Cardiac muscle cell (in vitro differentiated cells and primary cell): ENCODE results near the gene NME9. TPM values are rescaled to one million over a fixed set of nuclear protein-coding genes. Genes with fewer than 3 reads are reported as not detected.

Experiments used
- DNase-seq, 2 donors: peaks; one replicate each; pipeline versions ENCODE4 v3.0.0 to v3.0.0-alpha.2; 2010 to 2017; ENCODE audit warnings: low read depth in 1 of 2, low spot score in 1 of 2
- H3K27ac ChIP-seq: fragments of 200-600 bp; sonication (generic); 2 replicates; pipeline ENCODE4 v1.5.1; 2016
- H3K27me3 ChIP-seq: fragments of 200-600 bp; sonication (generic); 2 replicates; pipeline ENCODE4 v1.6.0; 2016; ENCODE audit warnings: control low read depth
- H3K36me3 ChIP-seq: fragments of 200-600 bp; sonication (generic); 2 replicates; pipeline ENCODE4 v1.5.1; 2016; ENCODE audit warnings: control low read depth
- H3K4me1 ChIP-seq: fragments of 200-600 bp; sonication (generic); 2 replicates; pipeline ENCODE4 v1.8.1; 2017; ENCODE audit warnings: low read depth, mild to moderate bottlenecking, mixed run types
- H3K4me3 ChIP-seq: fragments of 200-600 bp; sonication (generic); 2 replicates; pipeline ENCODE4 v1.5.1; 2016; ENCODE audit warnings: mild to moderate bottlenecking
- H3K9me3 ChIP-seq: fragments of 200-600 bp; sonication (generic); 2 replicates; pipeline ENCODE4 v1.5.1; 2017; ENCODE audit warnings: low read depth, mild to moderate bottlenecking, control low read depth
- polyA plus RNA-seq: library from polyadenylated mRNA; unstranded; fragments of >200 nt; fragmentation: Nextera tagmentation; extraction: Ambion mirVana; gene quantifications from 2 replicates; pipeline ENCODE4 v1.2.1, GENCODE V29; 2016
- total RNA-seq: library from RNA; depleted of rRNA; stranded (reverse); fragments of >200 nt; gene quantifications from 2 replicates; pipeline ENCODE4 v1.2.3, GENCODE V29; 2016
- TF ChIP-seq, protein P1 (sequence below): IDR thresholded peaks from 2 replicates; pipeline ENCODE4 v1.5.1; 2012; ENCODE audit warnings: low read depth, mild to moderate bottlenecking, low read length

NME9 gene
- total and polyA plus RNA-seq, 2 experiments from 2014 or later = 2.9 to 5.1 TPM

- no peak for DNase-seq
- TF ChIP-seq, protein P1, sequence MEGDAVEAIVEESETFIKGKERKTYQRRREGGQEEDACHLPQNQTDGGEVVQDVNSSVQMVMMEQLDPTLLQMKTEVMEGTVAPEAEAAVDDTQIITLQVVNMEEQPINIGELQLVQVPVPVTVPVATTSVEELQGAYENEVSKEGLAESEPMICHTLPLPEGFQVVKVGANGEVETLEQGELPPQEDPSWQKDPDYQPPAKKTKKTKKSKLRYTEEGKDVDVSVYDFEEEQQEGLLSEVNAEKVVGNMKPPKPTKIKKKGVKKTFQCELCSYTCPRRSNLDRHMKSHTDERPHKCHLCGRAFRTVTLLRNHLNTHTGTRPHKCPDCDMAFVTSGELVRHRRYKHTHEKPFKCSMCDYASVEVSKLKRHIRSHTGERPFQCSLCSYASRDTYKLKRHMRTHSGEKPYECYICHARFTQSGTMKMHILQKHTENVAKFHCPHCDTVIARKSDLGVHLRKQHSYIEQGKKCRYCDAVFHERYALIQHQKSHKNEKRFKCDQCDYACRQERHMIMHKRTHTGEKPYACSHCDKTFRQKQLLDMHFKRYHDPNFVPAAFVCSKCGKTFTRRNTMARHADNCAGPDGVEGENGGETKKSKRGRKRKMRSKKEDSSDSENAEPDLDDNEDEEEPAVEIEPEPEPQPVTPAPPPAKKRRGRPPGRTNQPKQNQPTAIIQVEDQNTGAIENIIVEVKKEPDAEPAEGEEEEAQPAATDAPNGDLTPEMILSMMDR = peak; percentile 7
- H3K36me3 ChIP-seq = peaks cover 40% of the 10 kb centered on the region
Measured at GRCh38 chr3:138284957-138285477, 44.6 kb downstream of the NME9 start.

DNA sequence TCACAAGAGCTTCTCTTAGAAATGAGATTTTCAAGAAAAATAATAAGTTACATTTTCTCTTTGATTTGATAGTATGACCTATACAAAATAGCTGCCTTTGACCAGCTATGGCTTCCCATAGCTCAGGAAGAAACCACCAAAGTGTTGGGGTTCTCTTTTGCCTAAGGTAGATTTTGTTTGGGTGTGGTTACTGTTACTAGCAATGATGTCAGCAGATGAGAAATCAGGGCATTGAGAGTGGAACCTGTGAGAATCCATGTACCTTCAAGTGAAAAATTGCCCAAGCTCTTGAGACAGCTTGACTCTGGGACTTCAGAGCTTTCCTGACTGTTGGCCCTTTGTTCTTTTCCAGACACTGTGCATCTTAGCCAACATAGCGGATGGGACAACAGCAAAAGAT, 45.6 kb downstream of the NME9 start:
- no peaks in the 10 kb centered on the region for H3K27me3 ChIP-seq
- H3K9me3 ChIP-seq = no peaks in the 10 kb centered on the region
- H3K4me1 ChIP-seq = no peaks in the 10 kb centered on the region
- H3K27ac ChIP-seq = no peak overlapping the region
- no peak overlapping the region for H3K4me3 ChIP-seq
- H3K36me3 ChIP-seq = peaks cover 31% of the 10 kb centered on the region
- TF ChIP-seq, protein P1 = no peak
- no peak for DNase-seq

More at GRCh38 chr3:138284957-138285477, 44.6 kb downstream of the NME9 start:
- no peaks in the 10 kb centered on the region for H3K9me3 ChIP-seq
- no peaks in the 10 kb centered on the region for H3K27me3 ChIP-seq
- H3K4me1 ChIP-seq = no peaks in the 10 kb centered on the region
- no peak overlapping the region for H3K4me3 ChIP-seq
- no peak overlapping the region for H3K27ac ChIP-seq

DNA sequence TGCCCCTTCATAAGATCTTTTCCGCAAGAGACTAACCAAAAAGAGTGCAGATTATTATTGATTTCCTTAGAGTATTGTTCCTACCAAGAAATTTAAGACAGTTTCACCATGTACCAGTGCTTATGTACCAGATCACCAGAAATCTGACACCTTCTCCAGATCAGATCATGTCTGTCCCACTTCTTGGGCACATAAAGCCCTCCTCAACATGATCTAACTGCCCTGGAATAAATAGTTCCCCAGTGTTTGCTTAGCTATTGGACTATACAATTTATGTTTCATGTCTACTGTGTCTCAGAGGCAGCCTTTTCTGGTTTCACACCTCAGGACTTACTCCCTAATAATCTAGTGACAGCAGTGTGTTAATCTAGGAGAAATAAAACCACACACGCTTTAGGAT, 46.8 kb downstream of the NME9 start:
- TF ChIP-seq, protein P1 = no peak
- peaks cover 26% of the 10 kb centered on the region for H3K36me3 ChIP-seq
- no peak overlapping the region for H3K27ac ChIP-seq
- no peaks in the 10 kb centered on the region for H3K4me1 ChIP-seq
- no peaks in the 10 kb centered on the region for H3K27me3 ChIP-seq
- DNase-seq = no peak
- H3K4me3 ChIP-seq = no peak overlapping the region
- no peaks in the 10 kb centered on the region for H3K9me3 ChIP-seq

DNA sequence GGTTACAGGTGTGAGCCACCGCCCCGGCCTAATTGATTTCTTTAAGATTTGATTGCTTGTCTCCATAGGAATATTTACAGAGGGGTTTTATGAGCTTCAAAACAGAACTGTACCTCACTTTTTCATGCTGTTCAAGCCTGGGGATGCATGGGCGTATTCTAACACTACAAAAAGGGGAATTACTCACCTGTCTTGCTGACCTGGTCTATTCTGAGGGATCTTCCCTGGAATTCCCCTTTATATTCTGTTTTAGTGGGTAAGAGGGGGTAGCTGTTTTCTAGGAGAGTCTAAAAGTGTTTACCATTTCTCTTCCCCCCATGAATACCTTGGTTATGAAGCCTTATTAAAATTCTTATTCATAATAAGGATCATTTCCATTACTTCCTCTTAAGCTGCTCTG, 48.1 kb downstream of the NME9 start:
- DNase-seq = no peak
- Histone ChIP-seq H3K9me3 (no peaks in the 10 kb centered on the region), H3K27me3 (no peaks in the 10 kb centered on the region), H3K27ac (no peak overlapping the region), H3K4me3 (no peak overlapping the region), H3K4me1 (no peaks in the 10 kb centered on the region), H3K36me3 (peaks cover 18% of the 10 kb centered on the region)
- TF ChIP-seq, protein P1 = no peak

GRCh38 chr3:138271189-138271794, 58.4 kb downstream of the NME9 start:
- no peak for DNase-seq
- Histone ChIP-seq H3K36me3 (peaks cover 45% of the 10 kb centered on the region), H3K4me1 (no peaks in the 10 kb centered on the region), H3K27me3 (no peaks in the 10 kb centered on the region), H3K4me3 (no peak overlapping the region), H3K27ac (no peak overlapping the region), H3K9me3 (no peaks in the 10 kb centered on the region)
- TF ChIP-seq, protein P1 = no peak
